ENCODE measurements around the gene SPTBN1.

GRCh38 chr2:54479424-54479823 lies 23.3 kb downstream of the SPTBN1 start:
- TF ChIP-seq CTCF (IDR thresholded peaks at IDR 0.05; ENCODE audit: extremely low read depth in 1 of 2, insufficient read depth in 1 of 2, low read depth in 1 of 2, low read length in 2 of 2) (no peak), POLR2A (IDR thresholded peaks at IDR 0.05; ENCODE audit: low read depth, low read length) (no peak), MYC (IDR thresholded peaks at IDR 0.05; ENCODE audit: low read depth, low read length) (no peak), EZH2 (IDR thresholded peaks at IDR 0.05; ENCODE audit: borderline replicate concordance, low read depth, low read length, severe bottlenecking) (no peak), JUN (IDR thresholded peaks at IDR 0.05; ENCODE audit: borderline replicate concordance, insufficient read depth, insufficient read length, low read depth) (peak; percentile 55)
